HG03520 (cell line): ENCODE results near the gene ZMYND8.
"Not testable (repeated sequence)": the region's sequence is repeated elsewhere in the genome, so short reads cannot be mapped to it uniquely, and the experiment has no call there.

Experiments used
- ATAC-seq: cut with Tn5 transposase; IDR thresholded peaks from one replicate; pipeline ENCODE4 v1.9.1; 2021; ENCODE audit warnings: mild to moderate bottlenecking, moderate library complexity; ENCODE audit not compliant: unreplicated experiment

ZMYND8 gene

GRCh38 chr20:47212606-47213207 lies 143.8 kb downstream of the ZMYND8 start:
- no peak for ATAC-seq

DNA sequence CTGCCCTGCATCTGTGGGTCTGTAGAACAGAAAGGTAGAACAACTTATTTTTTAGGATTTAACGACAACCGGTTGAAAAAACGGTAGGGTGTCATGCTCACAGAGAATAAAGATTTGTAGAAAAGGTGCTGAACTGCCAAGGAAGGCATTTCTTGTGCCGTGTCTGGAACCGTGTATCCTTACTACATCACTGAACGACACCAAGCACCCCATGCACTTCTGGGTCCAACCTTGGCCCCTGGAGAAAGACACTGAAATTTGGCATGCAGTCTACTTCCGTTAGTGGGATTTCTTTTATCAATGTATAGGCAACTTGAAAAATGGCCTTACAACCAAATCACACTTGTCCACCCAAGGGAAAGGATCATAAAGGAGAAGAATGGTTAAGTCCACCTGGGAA lies 145.5 kb downstream of the ZMYND8 start:
- ATAC-seq, result no peak

DNA sequence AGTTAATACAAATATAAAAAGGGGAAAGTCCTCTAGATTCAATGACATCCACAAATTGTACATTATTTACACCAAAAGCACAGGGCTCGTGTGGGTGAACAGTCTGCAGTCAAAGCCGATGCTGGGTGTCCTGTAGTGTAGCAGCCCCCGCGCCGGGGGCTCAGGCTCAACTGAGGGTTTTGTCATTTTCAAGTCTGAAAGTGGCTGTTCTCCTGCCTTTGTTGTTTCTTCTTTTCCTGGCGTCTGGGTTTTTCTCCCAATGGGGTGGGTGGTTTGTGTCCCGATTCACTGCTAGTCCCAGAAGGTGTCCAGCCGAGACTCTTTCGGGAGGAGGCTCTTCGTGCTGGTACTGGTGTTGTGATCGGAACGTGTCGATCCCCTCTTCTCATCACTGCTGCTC lies 146.0 kb downstream of the ZMYND8 start:
- ATAC-seq, result no peak

GRCh38 chr20:47209982-47210381 lies 146.5 kb downstream of the ZMYND8 start:
- no peak for ATAC-seq

GRCh38 chr20:47208534-47209174 lies 147.8 kb downstream of the ZMYND8 start:
- ATAC-seq, result no peak

- no peak for ATAC-seq
Measured at GRCh38 chr20:47206962-47207641, 149.4 kb downstream of the ZMYND8 start.

GRCh38 chr20:47206552-47206951 lies 149.9 kb downstream of the ZMYND8 start:
- not testable (repeated sequence) for ATAC-seq

GRCh38 chr20:47205577-47206123 lies 150.8 kb downstream of the ZMYND8 start:
- ATAC-seq, result peak; percentile 58

DNA sequence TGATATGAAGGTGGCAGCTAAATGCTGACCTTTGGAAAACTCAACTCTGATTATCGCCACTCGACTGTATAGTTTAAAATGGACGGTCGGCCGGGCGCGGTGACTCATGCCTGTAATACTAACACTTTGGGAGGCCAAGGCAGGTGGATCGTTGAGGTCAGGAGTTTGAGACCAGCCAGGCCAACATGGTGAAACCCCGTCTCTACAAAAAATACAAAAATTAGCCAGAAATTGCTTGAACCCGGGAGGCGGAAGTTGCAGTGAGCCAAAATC lies 151.7 kb downstream of the ZMYND8 start:
- not testable (repeated sequence) for ATAC-seq

DNA sequence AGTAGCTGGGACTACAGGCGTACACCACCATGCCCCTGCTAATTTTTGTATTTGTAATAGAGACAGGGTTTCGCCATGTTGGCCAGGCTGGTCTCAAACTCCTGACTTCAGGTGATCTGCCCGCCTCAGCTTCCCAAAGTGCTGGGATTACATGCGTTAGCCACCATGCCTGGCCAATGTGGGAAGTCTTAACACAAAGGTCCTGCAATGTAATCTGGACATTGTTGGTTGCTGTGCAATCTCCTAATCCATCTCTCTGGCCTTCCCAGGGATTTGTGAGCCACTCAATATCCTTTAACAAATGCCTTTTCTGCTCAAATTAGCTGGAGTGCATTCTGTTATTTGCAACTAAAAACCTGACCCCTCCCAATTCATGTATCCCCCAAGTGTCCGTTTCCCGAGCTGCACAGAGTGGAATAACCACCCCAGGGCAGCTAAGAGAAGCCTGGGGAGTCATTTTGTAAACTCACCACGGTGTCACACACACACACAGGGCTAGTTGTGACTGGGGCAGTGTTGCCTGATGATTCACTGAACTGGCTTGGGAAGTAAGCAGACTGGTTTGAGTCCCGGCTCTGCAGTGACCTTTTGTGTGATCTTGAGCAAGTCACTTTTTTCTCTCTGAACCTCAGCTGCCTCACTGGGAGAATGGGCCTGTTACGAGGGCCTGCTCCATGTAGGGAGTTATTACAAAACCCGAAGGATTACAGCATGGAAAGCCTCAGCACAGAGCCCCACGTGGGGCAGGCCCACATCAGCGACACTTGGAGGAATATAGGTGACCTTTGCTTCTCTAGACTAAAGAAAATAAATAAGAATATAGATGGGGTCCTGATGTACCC lies 152.3 kb downstream of the ZMYND8 start:
- no peak for ATAC-seq

DNA sequence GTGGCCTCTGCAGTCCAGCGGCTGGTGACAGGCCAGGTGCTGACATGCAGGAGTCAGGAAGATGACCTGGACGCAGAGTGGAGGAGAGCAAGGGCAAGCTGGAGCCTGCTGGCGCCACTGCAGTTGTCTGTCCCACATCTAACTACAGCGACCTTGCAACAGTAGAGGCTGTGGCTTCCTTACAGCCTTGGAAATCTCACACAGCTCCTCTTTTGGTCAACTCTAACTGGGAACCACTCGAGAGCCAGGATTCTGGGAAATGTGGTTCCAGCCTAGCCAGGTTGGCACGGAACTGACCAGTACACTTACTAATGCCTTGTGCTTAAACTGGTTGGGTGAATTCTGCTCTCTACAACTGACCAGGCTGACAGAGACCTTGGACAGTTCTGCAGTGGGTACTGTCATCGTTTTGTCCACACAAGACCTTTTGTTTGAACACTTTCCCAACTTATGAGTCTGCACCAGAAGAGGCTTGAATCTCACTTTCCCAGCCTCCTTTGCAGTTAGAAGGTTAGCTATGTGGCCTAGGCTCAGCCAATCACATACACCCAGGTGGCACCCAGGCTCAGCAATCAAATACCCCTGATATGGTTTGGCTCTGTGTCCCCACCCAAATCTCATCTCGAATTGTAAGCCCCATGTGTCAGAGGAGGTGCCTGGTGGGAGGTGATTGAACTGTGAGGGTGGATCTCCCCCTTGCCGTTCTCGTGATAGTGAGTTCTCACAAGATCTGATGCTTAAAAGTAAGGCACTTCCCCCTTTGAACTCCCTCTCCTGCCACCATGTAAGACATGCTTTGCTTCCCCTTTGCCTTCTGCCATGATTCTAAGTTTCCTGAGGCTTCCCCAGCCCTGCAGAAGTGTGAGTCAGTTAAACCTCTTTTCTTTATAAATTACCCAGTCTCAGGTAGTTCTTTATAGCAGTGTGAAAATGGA lies 153.5 kb downstream of the ZMYND8 start:
- ATAC-seq, result no peak

- no peak for ATAC-seq
Measured at GRCh38 chr20:47201074-47201730, 155.3 kb downstream of the ZMYND8 start.

DNA sequence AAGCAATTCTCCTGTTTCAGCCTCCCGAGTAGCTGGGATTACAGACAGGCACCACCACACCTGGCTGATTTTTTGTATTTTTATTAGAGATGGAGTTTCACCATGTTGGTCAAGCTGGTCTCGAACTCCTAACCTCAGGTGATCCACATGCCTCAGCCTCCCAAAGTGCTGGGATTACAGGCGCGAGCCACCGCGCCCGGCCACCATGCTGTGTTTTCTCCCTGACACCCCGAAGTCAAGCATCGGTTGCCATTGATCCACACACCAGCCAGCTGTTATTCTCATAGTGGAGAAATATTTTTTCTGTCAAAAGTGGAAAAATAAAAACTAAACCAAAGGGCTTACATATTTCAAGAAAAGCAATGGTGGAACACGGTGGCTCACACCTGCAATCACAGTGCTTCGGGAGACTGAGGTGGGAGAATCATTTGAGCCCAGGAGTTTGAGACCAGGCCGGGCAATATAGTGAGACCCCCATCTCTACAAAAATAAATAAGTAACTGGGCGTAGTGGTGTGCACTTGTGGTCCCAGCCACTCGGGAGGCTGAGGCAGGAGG lies 157.4 kb downstream of the ZMYND8 start:
- ATAC-seq, result no peak

GRCh38 chr20:47198254-47198671 lies 158.2 kb downstream of the ZMYND8 start:
- no peak for ATAC-seq

DNA sequence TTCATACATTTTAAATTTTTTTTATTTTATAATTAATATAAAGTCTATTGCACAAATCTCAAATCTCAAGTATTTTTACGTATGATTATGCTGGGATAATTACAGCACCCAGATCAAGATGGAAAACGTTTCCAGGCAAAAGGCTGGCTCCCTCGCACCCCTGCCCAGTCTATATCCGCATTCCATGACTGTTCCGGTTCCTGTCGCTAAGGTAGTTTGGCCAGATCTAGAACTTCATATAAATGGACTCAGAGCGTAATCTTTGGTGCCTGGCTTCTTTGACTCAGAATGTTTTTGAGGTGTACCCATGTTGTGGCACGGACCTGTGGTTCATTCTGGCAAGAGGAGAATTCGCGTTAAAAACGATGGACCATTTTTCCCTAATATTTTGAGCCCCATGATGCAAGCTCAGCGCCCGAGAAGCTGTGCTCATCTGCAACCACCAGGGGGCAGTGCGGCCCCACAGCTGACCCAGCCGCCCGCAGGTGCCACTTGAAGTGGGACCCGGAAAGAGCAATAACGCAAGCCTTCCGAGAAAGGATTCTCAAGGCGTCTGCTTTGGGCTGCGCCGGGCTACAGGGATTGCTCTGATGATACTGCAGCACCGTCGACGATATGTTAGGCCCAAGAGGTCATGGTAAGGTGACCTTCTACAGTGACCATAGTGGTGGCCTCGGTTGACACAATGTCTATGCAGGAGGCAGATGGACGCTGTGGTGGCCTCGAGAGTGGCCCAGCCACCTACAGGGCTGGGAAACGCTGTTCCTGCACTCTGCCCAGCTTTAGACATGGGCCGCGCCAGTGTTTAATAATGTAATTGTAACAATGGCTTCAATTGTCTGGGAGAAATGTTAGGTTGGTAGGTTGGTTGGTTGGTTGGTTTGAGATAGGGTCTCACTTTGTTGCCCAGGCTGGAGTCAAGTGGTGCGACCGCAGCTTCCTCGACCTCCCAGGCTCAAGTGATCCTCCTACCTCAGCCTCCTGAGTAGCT lies 160.1 kb downstream of the ZMYND8 start:
- no peak for ATAC-seq

- ATAC-seq, result no peak
Measured at GRCh38 chr20:47195573-47195972, 160.9 kb downstream of the ZMYND8 start.

GRCh38 chr20:47191956-47192355 lies 164.5 kb downstream of the ZMYND8 start:
- no peak for ATAC-seq

DNA sequence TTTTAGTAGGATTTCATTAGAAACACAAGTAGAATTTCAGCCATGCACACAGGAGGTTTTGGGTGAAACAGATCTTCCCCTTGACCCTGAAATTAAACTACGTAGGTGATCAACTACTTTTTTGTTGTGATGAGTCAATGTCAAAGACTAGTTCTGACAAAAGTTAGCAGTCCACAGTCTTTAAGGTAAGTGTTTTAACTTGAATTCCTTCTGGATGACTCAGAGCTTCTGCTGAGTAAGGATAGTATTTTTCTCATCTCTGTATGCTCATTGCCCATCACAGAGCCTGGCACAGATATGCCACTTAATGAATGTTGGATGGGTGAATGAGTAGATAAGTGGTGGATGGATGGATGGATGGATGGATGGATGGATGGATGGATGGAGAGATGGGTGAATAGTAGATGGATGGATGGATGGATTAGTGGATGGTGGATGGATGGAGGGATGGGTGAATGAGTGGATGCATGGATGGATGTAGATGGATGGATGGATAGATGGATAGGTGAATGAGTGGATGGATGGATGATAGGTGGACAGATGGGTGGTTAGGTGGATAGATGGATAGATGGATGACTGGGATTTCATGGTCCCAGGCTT lies 165.3 kb downstream of the ZMYND8 start:
- no peak for ATAC-seq
